GM18508 (cell line): ENCODE data around the gene TM4SF20.

Source experiments
- ATAC-seq: cut with Tn5 transposase; IDR thresholded peaks from one replicate; pipeline ENCODE4 v1.9.1; 2021; ENCODE audit warnings: moderate number of reproducible peaks; ENCODE audit not compliant: insufficient read depth, unreplicated experiment

The TM4SF20 gene

GRCh38 chr2:227323818-227324217, 55.3 kb downstream of the TM4SF20 start:
- no peak for ATAC-seq

- ATAC-seq = no peak
These were observed 56.4 kb downstream of the TM4SF20 start for GRCh38 chr2:227322530-227323205.

GRCh38 chr2:227320305-227321094, 58.6 kb downstream of the TM4SF20 start:
- ATAC-seq = no peak

- no peak for ATAC-seq
These were observed 61.3 kb downstream of the TM4SF20 start for GRCh38 chr2:227317834-227318233.

GRCh38 chr2:227313310-227313709, 65.8 kb downstream of the TM4SF20 start:
- no peak for ATAC-seq

- no peak for ATAC-seq
These were observed 66.5 kb downstream of the TM4SF20 start for GRCh38 chr2:227312579-227312978.
